Skeletal muscle tissue (tissue), 4 donors: Measurements from ENCODE around the gene EPOP. TPM values are rescaled to one million over a fixed set of nuclear protein-coding genes. Genes with fewer than 3 reads are reported as not detected.

Experiments
- H3K27ac ChIP-seq: one replicate; pipeline ENCODE4 v1.7.0; 2013; ENCODE audit warnings: mild to moderate bottlenecking, low read depth, low read length, inconsistent platforms
- H3K27me3 ChIP-seq, 3 donors: one replicate each; pipeline ENCODE4 v1.7.0; 2013; ENCODE audit warnings: low read length in 3 of 3; ENCODE audit not compliant: control insufficient read depth in 3 of 3, insufficient read depth in 3 of 3
- H3K36me3 ChIP-seq, 3 donors: one replicate each; pipeline ENCODE4 v1.7.0; 2013; ENCODE audit warnings: low read length in 3 of 3; ENCODE audit not compliant: control insufficient read depth in 3 of 3, insufficient read depth in 3 of 3
- H3K4me1 ChIP-seq, 3 donors: one replicate each; pipeline ENCODE4 v1.7.0; 2013; ENCODE audit warnings: low read length in 3 of 3, mild to moderate bottlenecking in 3 of 3; ENCODE audit not compliant: control insufficient read depth in 3 of 3, insufficient read depth in 3 of 3
- H3K4me3 ChIP-seq, 3 donors: one replicate each; pipeline ENCODE4 v1.7.0; 2013; ENCODE audit warnings: low read length in 3 of 3
- H3K9ac ChIP-seq, 3 donors: one replicate each; pipeline ENCODE4 v1.7.0; 2013; ENCODE audit warnings: low read length in 3 of 3, mild to moderate bottlenecking in 3 of 3, moderate library complexity in 2 of 3, low read depth in 1 of 3
- H3K9me3 ChIP-seq, 3 donors: one replicate each; pipeline ENCODE4 v1.7.0; 2013; ENCODE audit warnings: low read length in 3 of 3; ENCODE audit not compliant: control insufficient read depth in 3 of 3
- total RNA-seq: library from RNA; depleted of rRNA; stranded (reverse); fragments of >200 nt; gene quantifications from one replicate; pipeline ENCODE4 v1.2.3, GENCODE V29; 2014
- donor health status: Osteomylitis.

EPOP gene
- total RNA-seq = 0.52 TPM

GRCh38 chr17:38674749-38675615 is at the start of gene EPOP:
TSS of gene EPOP (minus strand) at chr17:38674957. CDS start at chr17:38674495, 462 bp downstream.
- peaks cover 9 to 17% (median 10%) of the 10 kb centered on the region in 3 donors for H3K4me1 ChIP-seq
- H3K9me3 ChIP-seq = no peaks in the 10 kb centered on the region
- no peaks in the 10 kb centered on the region for H3K36me3 ChIP-seq
- peaks cover 34 to 51% (median 38%) of the 10 kb centered on the region in 3 donors for H3K27me3 ChIP-seq
- H3K27ac ChIP-seq = no peak within 1 kb of the TSS
- peak within 1 kb of the TSS; percentile 40 to 58 (median 49) for H3K4me3 ChIP-seq
- peak within 1 kb of the TSS in 2 of 3 donors; percentile 6 to 54 for H3K9ac ChIP-seq

DNA sequence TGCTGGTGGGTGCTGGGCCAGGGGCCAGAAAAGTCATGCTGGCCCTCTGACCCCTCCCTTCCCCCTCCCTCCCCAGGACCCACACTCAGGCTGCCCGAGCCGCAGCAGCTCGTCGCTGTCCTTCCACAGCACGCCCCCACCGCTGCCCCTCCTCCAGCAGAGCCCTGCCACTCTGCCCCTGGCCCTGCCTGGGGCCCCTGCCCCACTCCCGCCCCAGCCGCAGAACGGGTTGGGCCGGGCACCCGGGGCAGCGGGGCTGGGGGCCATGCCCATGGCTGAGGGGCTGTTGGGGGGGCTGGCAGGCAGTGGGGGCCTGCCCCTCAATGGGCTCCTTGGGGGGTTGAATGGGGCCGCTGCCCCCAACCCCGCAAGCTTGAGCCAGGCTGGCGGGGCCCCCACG is 47.0 kb upstream of the EPOP start:
- no peaks in the 10 kb centered on the region for H3K4me1 ChIP-seq
- H3K9me3 ChIP-seq = no peaks in the 10 kb centered on the region
- no peaks in the 10 kb centered on the region for H3K27me3 ChIP-seq
- no peak overlapping the region for H3K9ac ChIP-seq
- H3K4me3 ChIP-seq = no peak overlapping the region
- H3K36me3 ChIP-seq = peaks cover 51 to 54% (median 51%) of the 10 kb centered on the region in 3 donors
- H3K27ac ChIP-seq = no peak overlapping the region

DNA sequence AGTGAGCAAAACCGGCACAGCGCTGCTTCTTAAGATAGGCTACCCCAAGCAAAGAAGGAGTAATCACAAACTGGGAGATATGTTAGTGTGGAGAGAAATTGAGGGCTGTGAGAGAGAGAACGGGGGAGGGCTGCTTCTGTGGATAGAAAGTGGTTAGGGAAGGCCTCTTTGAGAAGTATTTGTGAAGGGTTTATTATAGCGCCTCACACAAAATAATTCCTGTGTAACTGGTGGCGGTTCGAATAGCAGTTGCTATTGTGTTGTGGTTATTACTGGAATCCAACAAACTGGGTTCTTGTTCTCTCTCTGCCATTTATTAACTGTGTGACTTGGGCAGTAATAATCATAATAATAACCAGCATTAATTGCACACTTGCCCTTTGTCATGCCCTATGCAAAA is 46.2 kb upstream of the EPOP start:
- Histone ChIP-seq H3K9ac (no peak overlapping the region), H3K4me3 (no peak overlapping the region), H3K27ac (no peak overlapping the region), H3K4me1 (no peaks in the 10 kb centered on the region), H3K9me3 (no peaks in the 10 kb centered on the region), H3K36me3 (peaks cover 56 to 61% (median 60%) of the 10 kb centered on the region in 3 donors), H3K27me3 (no peaks in the 10 kb centered on the region)

GRCh38 chr17:38719943-38720641 is 45.3 kb upstream of the EPOP start:
- Histone ChIP-seq H3K27ac (no peak overlapping the region), H3K9ac (no peak overlapping the region), H3K4me3 (no peak overlapping the region), H3K27me3 (no peaks in the 10 kb centered on the region), H3K4me1 (no peaks in the 10 kb centered on the region), H3K9me3 (no peaks in the 10 kb centered on the region), H3K36me3 (peaks cover 62 to 69% (median 65%) of the 10 kb centered on the region in 3 donors)

GRCh38 chr17:38719289-38719942 is 44.7 kb upstream of the EPOP start:
- Histone ChIP-seq H3K9me3 (no peaks in the 10 kb centered on the region), H3K9ac (no peak overlapping the region), H3K27ac (no peak overlapping the region), H3K36me3 (peaks cover 65 to 69% (median 66%) of the 10 kb centered on the region in 3 donors), H3K4me1 (no peaks in the 10 kb centered on the region), H3K27me3 (no peaks in the 10 kb centered on the region), H3K4me3 (no peak overlapping the region)

- Histone ChIP-seq H3K27me3 (no peaks in the 10 kb centered on the region), H3K4me3 (no peak overlapping the region), H3K36me3 (peaks cover 77 to 82% (median 80%) of the 10 kb centered on the region in 3 donors), H3K9ac (no peak overlapping the region), H3K27ac (no peak overlapping the region), H3K9me3 (no peaks in the 10 kb centered on the region), H3K4me1 (peaks cover under 1 to 12% (median 5%) of the 10 kb centered on the region in 3 donors)
These were observed 42.5 kb upstream of the EPOP start for GRCh38 chr17:38717139-38717745.

DNA sequence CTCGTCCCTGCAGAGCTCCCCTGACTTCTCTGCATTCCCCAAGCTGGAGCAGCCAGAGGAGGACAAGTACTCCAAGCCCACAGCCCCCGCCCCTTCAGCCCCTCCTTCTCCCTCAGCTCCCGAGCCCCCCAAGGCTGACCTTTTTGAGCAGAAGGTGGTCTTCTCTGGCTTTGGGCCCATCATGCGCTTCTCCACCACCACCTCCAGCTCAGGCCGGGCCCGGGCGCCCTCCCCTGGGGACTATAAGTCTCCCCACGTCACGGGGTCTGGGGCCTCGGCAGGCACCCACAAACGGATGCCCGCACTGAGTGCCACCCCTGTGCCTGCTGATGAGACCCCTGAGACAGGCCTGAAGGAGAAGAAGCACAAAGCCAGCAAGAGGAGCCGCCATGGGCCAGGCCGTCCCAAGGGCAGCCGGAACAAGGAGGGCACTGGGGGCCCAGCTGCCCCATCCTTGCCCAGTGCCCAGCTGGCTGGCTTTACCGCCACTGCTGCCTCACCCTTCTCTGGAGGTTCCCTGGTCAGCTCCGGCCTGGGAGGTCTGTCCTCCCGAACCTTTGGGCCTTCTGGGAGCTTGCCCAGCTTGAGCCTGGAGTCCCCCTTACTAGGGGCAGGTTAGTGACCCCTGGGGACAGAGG is 41.7 kb upstream of the EPOP start:
- H3K4me3 ChIP-seq = no peak overlapping the region
- H3K36me3 ChIP-seq = peaks cover 80 to 83% (median 82%) of the 10 kb centered on the region in 3 donors
- no peak overlapping the region for H3K9ac ChIP-seq
- H3K27ac ChIP-seq = no peak overlapping the region
- no peaks in the 10 kb centered on the region for H3K9me3 ChIP-seq
- no peaks in the 10 kb centered on the region for H3K27me3 ChIP-seq
- H3K4me1 ChIP-seq = peaks cover 8 to 19% (median 12%) of the 10 kb centered on the region in 3 donors

DNA sequence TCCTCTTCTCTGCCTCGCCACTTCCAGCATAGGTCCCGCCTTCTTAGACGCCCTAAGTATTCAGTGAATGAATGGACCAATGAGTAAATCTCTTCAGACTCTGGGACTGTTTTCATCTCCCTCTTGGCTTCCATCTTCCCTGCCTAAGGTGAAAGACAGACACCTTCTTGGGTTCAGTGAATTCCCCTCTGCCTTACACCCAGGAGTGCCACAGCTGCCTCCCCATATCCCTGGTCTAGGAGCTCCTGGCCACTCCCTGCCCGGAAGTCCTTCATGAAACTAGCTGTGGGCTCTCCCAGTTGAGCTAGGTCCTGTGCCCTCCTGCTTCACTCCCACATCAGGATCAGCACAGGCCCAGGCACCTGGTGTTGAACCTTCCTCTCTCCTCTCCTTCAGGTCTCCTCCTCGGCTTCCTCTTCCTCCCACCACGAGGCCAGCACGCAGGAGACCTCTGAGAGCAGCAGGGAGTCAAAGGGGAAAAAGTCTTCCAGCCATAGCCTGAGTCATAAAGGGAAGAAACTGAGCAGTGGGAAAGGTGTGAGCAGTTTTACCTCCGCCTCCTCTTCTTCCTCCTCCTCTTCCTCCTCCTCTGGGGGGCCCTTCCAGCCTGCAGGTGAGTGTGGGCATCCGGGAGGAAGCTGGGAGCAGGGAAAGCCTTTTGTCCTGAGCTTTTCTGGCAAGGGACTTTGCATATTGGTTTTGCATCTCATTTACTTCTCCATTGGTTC is 40.6 kb upstream of the EPOP start:
- peaks cover 18 to 30% (median 23%) of the 10 kb centered on the region in 3 donors for H3K4me1 ChIP-seq
- no peak overlapping the region for H3K27ac ChIP-seq
- H3K4me3 ChIP-seq = no peak overlapping the region
- no peaks in the 10 kb centered on the region for H3K9me3 ChIP-seq
- H3K9ac ChIP-seq = no peak overlapping the region
- peaks cover 71 to 77% (median 73%) of the 10 kb centered on the region in 3 donors for H3K36me3 ChIP-seq
- H3K27me3 ChIP-seq = no peaks in the 10 kb centered on the region
